K562 (cell line): ENCODE measurements around the gene POU3F1. TPM values are rescaled to one million over a fixed set of nuclear protein-coding genes. Genes with fewer than 3 reads are reported as not detected.

Source experiments
- ATF1 ChIP-seq, 2 experiments: fragments of 450-650 bp in 1 of 2; IDR thresholded peaks; 2 replicates each; pipeline ENCODE4 v1.6.1; 2016; ENCODE audit warnings: missing compliant biosample characterization in 1 of 2, missing genetic modification characterization in 1 of 2
- ETV1 ChIP-seq: fragments of 450-650 bp; conservative IDR thresholded peaks from 2 replicates; pipeline ENCODE4 v1.6.1; 2016; ENCODE audit warnings: missing genetic modification characterization, control low read depth, low read depth, missing compliant biosample characterization
- ETV5 ChIP-seq: sonication (generic); formaldehyde crosslinking; IDR thresholded peaks from 2 replicates; pipeline ENCODE4 v1.4.0; 2020; ENCODE audit warnings: low read depth, mild to moderate bottlenecking, missing genetic modification reagents
- HNRNPL ChIP-seq: fragments of 200-400 bp; formaldehyde crosslinking; IDR thresholded peaks from 2 replicates; pipeline ENCODE4 v1.6.1; 2017; ENCODE audit warnings: low read depth, mild to moderate bottlenecking, low read length
- KDM4B ChIP-seq, 2 experiments: fragments of 450-650 bp in 1 of 2; sonication (generic) in 1 of 2; IDR thresholded peaks; 2 replicates each; pipeline ENCODE4 v1.6.1; 2016 to 2017; ENCODE audit warnings: borderline replicate concordance in 2 of 2, antibody characterized with exemption in 1 of 2, low read depth in 1 of 2, mild to moderate bottlenecking in 1 of 2
- LEF1 ChIP-seq: fragments of 450-650 bp; IDR thresholded peaks from 2 replicates; pipeline ENCODE4 v1.6.1; 2016; ENCODE audit warnings: mild to moderate bottlenecking
- PTRF ChIP-seq: fragments of 450-650 bp; IDR thresholded peaks from 2 replicates; pipeline ENCODE4 v1.6.1; 2016; ENCODE audit warnings: mild to moderate bottlenecking, missing genetic modification characterization, missing compliant biosample characterization
- YBX1 ChIP-seq: fragments of 450-650 bp; IDR thresholded peaks from 2 replicates; pipeline ENCODE4 v1.7.1; 2016; ENCODE audit warnings: mild to moderate bottlenecking
- ZNF3 ChIP-seq: fragments of 250-450 bp; sonication (Bioruptor Pico); IDR thresholded peaks from 2 replicates; pipeline ENCODE4 v1.5.0; 2021; ENCODE audit warnings: mild to moderate bottlenecking, moderate library complexity
- ZNF57 ChIP-seq: fragments of 450-650 bp; formaldehyde crosslinking; IDR thresholded peaks from 2 replicates; pipeline ENCODE4 v1.4.0; 2020; ENCODE audit warnings: mild to moderate bottlenecking, moderate library complexity
- polyA plus RNA-seq, 8 experiments: library from polyadenylated mRNA; depleted of rRNA in 4 of 8; stranded (reverse) in 5 of 8; unstranded in 3 of 8; fragments of >200 nt; fragmentation: Nextera tagmentation in 2 of 8; fragmentation: Illumina TruSeq in 1 of 8; extraction: Ambion mirVana in 2 of 8; extraction: Trizol in 1 of 8; gene quantifications; 2 replicates each; pipeline versions ENCODE4 v1.2.1 to v1.2.3, GENCODE V29; 2011 to 2014; ENCODE audit warnings: inconsistent platforms in 1 of 8, missing spikeins in 1 of 8
- total RNA-seq, 7 experiments: library from RNA; depleted of rRNA in 6 of 7; stranded (reverse); fragments of >200 nt in 6 of 7; fragmentation: Illumina TruSeq in 2 of 7; extraction: Trizol in 2 of 7; gene quantifications; 2 replicates each; pipeline versions ENCODE4 v1.2.1 to v1.2.3, GENCODE V29; 2011 to 2021; ENCODE audit warnings: low replicate concordance in 1 of 7
- TF ChIP-seq, protein P1 (sequence below): sonication (generic); formaldehyde crosslinking; IDR thresholded peaks from 2 replicates; pipeline ENCODE4 v1.5.0; 2020; ENCODE audit warnings: missing genetic modification reagents
- TF ChIP-seq, protein P2 (sequence below): fragments of 250-450 bp; sonication (Bioruptor Pico); IDR thresholded peaks from 2 replicates; pipeline ENCODE4 v1.4.0; 2020; ENCODE audit warnings: mild to moderate bottlenecking
- TF ChIP-seq, protein P3 (sequence below), 2 experiments: fragments of 450-650 bp in 1 of 2; sonication (generic) in 1 of 2; formaldehyde crosslinking; conservative IDR thresholded peaks; 2 replicates each; pipeline versions ENCODE4 v1.4.0 to v1.8.1; 2020 to 2022; ENCODE audit warnings: mild to moderate bottlenecking in 1 of 2, missing genetic modification reagents in 1 of 2
- TF ChIP-seq, protein P4 (sequence below), 2 experiments: IDR thresholded peaks in 1 of 2; conservative IDR thresholded peaks in 1 of 2; 2 replicates each; pipeline ENCODE4 v1.6.1; 2016; ENCODE audit warnings: low read depth in 2 of 2, mild to moderate bottlenecking in 1 of 2, missing compliant biosample characterization in 1 of 2, missing genetic modification characterization in 1 of 2, moderate library complexity in 1 of 2
- TF ChIP-seq, protein P5 (sequence below): IDR thresholded peaks from 2 replicates; pipeline ENCODE4 v1.6.1; 2016; ENCODE audit warnings: missing genetic modification characterization, missing compliant biosample characterization

POU3F1 gene
- total and polyA plus RNA-seq, 9 of the 15 experiments (the other 6 are each of a cell fraction or from before 2014, with no cell fraction given): 0.09 TPM; not detected in 8

DNA sequence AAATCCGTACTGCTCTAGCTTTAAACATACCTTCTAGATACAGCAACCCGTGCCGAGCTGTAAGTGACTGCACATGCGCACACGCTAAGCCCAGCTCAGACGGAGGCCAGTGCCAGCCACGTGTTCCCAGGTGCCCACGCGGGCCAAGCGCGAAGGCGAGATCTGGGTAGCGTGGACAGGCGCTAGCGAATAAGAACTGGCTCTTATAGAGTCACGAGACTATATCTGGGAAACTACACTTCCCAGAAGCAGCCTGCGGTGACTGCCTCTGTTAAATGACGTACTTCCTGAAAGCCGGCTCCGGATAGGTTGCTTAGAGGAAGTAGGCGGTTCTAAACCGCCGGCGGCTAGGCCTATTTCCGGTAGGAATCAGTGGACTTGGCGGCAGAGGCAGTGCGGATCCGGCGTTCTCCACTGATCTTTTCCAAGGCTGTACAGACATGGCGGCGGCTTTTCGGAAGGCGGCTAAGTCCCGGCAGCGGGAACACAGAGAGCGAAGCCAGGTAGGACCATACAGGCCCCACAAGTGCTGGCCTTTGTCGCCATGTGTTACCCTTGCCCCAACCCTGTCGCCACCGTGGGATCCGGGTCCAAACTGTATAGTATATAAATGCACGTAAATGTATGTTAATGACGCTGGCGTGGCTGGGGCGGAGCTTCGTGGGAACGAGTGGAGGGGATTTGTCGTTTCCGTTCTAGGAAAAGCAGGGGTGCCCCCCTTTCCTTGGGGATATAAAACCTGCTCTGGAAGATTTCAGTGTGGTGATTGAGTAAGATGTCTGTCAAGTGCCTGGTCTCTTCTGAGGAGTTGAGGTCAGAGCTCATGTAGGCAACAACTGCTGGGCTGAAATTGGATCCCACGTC lies 34.0 kb downstream of the POU3F1 start, which contains the start of gene UTP11 (continued):
- TF ChIP-seq, protein P1, sequence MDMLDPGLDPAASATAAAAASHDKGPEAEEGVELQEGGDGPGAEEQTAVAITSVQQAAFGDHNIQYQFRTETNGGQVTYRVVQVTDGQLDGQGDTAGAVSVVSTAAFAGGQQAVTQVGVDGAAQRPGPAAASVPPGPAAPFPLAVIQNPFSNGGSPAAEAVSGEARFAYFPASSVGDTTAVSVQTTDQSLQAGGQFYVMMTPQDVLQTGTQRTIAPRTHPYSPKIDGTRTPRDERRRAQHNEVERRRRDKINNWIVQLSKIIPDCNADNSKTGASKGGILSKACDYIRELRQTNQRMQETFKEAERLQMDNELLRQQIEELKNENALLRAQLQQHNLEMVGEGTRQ (CRISPR knock-in tag): peak; percentile 88
- TF ChIP-seq ATF1 (CRISPR knock-in tag; IDR thresholded peaks at IDR 0.05): no peak; the same call in 1 of the 2 replicates
- TF ChIP-seq ATF1 (tag; IDR thresholded peaks at IDR 0.05): peak; percentile 99
- TF ChIP-seq LEF1: peak; percentile 56; the same call in 1 of the 2 replicates
- no peak for TF ChIP-seq ZNF3 (CRISPR knock-in tag)
- 0 out of 2 replicates have a peak, but pooled peaks have one; percentile 50 for TF ChIP-seq ZNF57
- TF ChIP-seq YBX1: no peak
- peak; percentile 75 for TF ChIP-seq ETV1 (tag)
- TF ChIP-seq, protein P2, sequence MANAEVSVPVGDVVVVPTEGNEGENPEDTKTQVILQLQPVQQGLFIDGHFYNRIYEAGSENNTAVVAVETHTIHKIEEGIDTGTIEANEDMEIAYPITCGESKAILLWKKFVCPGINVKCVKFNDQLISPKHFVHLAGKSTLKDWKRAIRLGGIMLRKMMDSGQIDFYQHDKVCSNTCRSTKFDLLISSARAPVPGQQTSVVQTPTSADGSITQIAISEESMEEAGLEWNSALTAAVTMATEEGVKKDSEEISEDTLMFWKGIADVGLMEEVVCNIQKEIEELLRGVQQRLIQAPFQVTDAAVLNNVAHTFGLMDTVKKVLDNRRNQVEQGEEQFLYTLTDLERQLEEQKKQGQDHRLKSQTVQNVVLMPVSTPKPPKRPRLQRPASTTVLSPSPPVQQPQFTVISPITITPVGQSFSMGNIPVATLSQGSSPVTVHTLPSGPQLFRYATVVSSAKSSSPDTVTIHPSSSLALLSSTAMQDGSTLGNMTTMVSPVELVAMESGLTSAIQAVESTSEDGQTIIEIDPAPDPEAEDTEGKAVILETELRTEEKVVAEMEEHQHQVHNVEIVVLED: peak; percentile 81
- TF ChIP-seq, protein P3, sequence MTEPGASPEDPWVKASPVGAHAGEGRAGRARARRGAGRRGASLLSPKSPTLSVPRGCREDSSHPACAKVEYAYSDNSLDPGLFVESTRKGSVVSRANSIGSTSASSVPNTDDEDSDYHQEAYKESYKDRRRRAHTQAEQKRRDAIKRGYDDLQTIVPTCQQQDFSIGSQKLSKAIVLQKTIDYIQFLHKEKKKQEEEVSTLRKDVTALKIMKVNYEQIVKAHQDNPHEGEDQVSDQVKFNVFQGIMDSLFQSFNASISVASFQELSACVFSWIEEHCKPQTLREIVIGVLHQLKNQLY (CRISPR knock-in tag; conservative IDR thresholded peaks at IDR 0.05): peak; percentile 93 to 99
- peak; percentile 69; the same call in 1 of the 2 replicates for TF ChIP-seq ETV5 (CRISPR knock-in tag)
- TF ChIP-seq, protein P4, sequence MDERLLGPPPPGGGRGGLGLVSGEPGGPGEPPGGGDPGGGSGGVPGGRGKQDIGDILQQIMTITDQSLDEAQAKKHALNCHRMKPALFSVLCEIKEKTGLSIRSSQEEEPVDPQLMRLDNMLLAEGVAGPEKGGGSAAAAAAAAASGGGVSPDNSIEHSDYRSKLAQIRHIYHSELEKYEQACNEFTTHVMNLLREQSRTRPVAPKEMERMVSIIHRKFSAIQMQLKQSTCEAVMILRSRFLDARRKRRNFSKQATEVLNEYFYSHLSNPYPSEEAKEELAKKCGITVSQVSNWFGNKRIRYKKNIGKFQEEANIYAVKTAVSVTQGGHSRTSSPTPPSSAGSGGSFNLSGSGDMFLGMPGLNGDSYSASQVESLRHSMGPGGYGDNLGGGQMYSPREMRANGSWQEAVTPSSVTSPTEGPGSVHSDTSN (CRISPR knock-in tag; IDR thresholded peaks at IDR 0.05; ENCODE audit: low read depth): no peak
- TF ChIP-seq, protein P4 (tag; conservative IDR thresholded peaks at IDR 0.05; ENCODE audit: low read depth): 0 out of 2 replicates have a peak, but pooled peaks have one; percentile 24
- TF ChIP-seq, protein P5, sequence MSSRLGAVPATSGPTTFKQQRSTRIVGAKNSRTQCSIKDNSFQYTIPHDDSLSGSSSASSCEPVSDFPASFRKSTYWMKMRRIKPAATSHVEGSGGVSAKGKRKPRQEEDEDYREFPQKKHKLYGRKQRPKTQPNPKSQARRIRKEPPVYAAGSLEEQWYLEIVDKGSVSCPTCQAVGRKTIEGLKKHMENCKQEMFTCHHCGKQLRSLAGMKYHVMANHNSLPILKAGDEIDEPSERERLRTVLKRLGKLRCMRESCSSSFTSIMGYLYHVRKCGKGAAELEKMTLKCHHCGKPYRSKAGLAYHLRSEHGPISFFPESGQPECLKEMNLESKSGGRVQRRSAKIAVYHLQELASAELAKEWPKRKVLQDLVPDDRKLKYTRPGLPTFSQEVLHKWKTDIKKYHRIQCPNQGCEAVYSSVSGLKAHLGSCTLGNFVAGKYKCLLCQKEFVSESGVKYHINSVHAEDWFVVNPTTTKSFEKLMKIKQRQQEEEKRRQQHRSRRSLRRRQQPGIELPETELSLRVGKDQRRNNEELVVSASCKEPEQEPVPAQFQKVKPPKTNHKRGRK (tag): no peak
- TF ChIP-seq HNRNPL: peak; percentile 74; the same call in 1 of the 2 replicates
- TF ChIP-seq KDM4B (IDR thresholded peaks at IDR 0.05; ENCODE audit: borderline replicate concordance in 2 of 2, low read depth in 1 of 2): peak in 1 of 2 experiments; percentile 82; a peak in 2 of 4 replicates
- peak; percentile 84 for TF ChIP-seq PTRF
